GM23338 (cell line): ENCODE measurements around the gene ZNF579. TPM values are rescaled to one million over a fixed set of nuclear protein-coding genes. Genes with fewer than 3 reads are reported as not detected.

ENCODE experiments used
- ATAC-seq: fragments of 200-7000 bp; cut with Tn5 transposase; 3 replicates; pipeline ENCODE4 v1.9.1; 2020
- DNase-seq: peaks from one replicate; pipeline ENCODE4 v3.0.0-alpha.2; 2015; ENCODE audit warnings: low spot score
- H2AFZ ChIP-seq: fragments of 200-600 bp; sonication (generic); 2 replicates; pipeline ENCODE4 v1.8.0; 2016; ENCODE audit warnings: antibody characterized with exemption, mild to moderate bottlenecking, moderate library complexity
- H3F3A ChIP-seq: fragments of 200-600 bp; sonication (generic); replicated peaks from 2 replicates; pipeline ENCODE4 v1.8.0; 2017; ENCODE audit warnings: antibody characterized with exemption, mixed run types, low read depth
- H3K27ac ChIP-seq: fragments of 200-600 bp; sonication (generic); 2 replicates; pipeline ENCODE4 v1.6.1; 2016; ENCODE audit warnings: low read depth
- H3K27me3 ChIP-seq: fragments of 200-600 bp; sonication (generic); 2 replicates; pipeline ENCODE4 v1.8.0; 2016; ENCODE audit warnings: mild to moderate bottlenecking, mixed run types, moderate library complexity; ENCODE audit not compliant: insufficient read depth
- H3K36me3 ChIP-seq: fragments of 200-600 bp; sonication (generic); 2 replicates; pipeline ENCODE4 v1.8.0; 2016; ENCODE audit warnings: mild to moderate bottlenecking; ENCODE audit not compliant: insufficient read depth
- H3K4me1 ChIP-seq: fragments of 200-600 bp; sonication (generic); 2 replicates; pipeline ENCODE4 v1.8.0; 2016; ENCODE audit warnings: mild to moderate bottlenecking, moderate library complexity; ENCODE audit not compliant: insufficient read depth
- H3K4me2 ChIP-seq: fragments of 200-600 bp; sonication (generic); 2 replicates; pipeline ENCODE4 v1.7.1; 2017; ENCODE audit warnings: mixed run types
- H3K4me3 ChIP-seq: fragments of 200-600 bp; sonication (generic); 2 replicates; pipeline ENCODE4 v1.6.1; 2016; ENCODE audit warnings: mixed run types
- H3K79me2 ChIP-seq: fragments of 200-600 bp; sonication (generic); replicated peaks from 2 replicates; pipeline ENCODE4 v1.8.0; 2017; ENCODE audit warnings: mild to moderate bottlenecking; ENCODE audit not compliant: insufficient read depth
- H3K9me2 ChIP-seq: fragments of 200-600 bp; sonication (generic); 2 replicates; pipeline ENCODE4 v1.8.0; 2017; ENCODE audit not compliant: insufficient read depth
- H4K20me1 ChIP-seq: fragments of 200-600 bp; sonication (generic); replicated peaks from 2 replicates; pipeline ENCODE4 v1.8.0; 2017; ENCODE audit warnings: mild to moderate bottlenecking; ENCODE audit not compliant: insufficient read depth
- H3K27ac Mint-ChIP-seq: 2 replicates; pipeline ENCODE4 v1.8.0; 2020; ENCODE audit warnings: inconsistent platforms, mild to moderate bottlenecking, moderate library complexity, mixed read lengths
- H3K27me3 Mint-ChIP-seq: 3 replicates; pipeline ENCODE4 v1.8.0; 2022; ENCODE audit warnings: low read depth, mild to moderate bottlenecking, moderate library complexity, mixed read lengths, inconsistent platforms; ENCODE audit not compliant: insufficient read depth, poor library complexity
- H3K36me3 Mint-ChIP-seq: 3 replicates; pipeline ENCODE4 v1.8.0; 2021; ENCODE audit warnings: low read depth, mild to moderate bottlenecking, inconsistent platforms, moderate library complexity, mixed read lengths
- H3K4me1 Mint-ChIP-seq: 3 replicates; pipeline ENCODE4 v1.8.0; 2020; ENCODE audit warnings: mild to moderate bottlenecking, inconsistent platforms, mixed read lengths
- H3K4me3 Mint-ChIP-seq: 3 replicates; pipeline ENCODE4 v1.8.0; 2021; ENCODE audit warnings: moderate library complexity, mild to moderate bottlenecking, inconsistent platforms, mixed read lengths
- H3K9me3 Mint-ChIP-seq: 3 replicates; pipeline ENCODE4 v1.8.0; 2020; ENCODE audit warnings: moderate library complexity, mild to moderate bottlenecking, inconsistent platforms, mixed read lengths
- CREB1 ChIP-seq: fragments of 250-450 bp; sonication (Bioruptor Pico); IDR thresholded peaks from 2 replicates; pipeline ENCODE4 v1.5.0; 2020; ENCODE audit warnings: low read depth, mild to moderate bottlenecking, moderate library complexity
- EZH2 ChIP-seq: fragments of 200-600 bp; sonication (generic); IDR thresholded peaks from one replicate; pipeline ENCODE4 v1.8.0; 2017; ENCODE audit warnings: antibody characterized with exemption, mild to moderate bottlenecking, low read depth; ENCODE audit not compliant: unreplicated experiment
- EZH2phosphoT487 ChIP-seq: fragments of 200-600 bp; sonication (generic); IDR thresholded peaks from one replicate; pipeline ENCODE4 v1.8.1; 2018; ENCODE audit warnings: antibody characterized with exemption; ENCODE audit not compliant: unreplicated experiment
- JUNB ChIP-seq: IDR thresholded peaks from one replicate; pipeline ENCODE4 v1.6.1; 2016; ENCODE audit warnings: antibody characterized with exemption; ENCODE audit not compliant: unreplicated experiment
- NANOG ChIP-seq: IDR thresholded peaks from 2 replicates; pipeline ENCODE4 v1.6.1; 2016; ENCODE audit warnings: antibody characterized with exemption, borderline replicate concordance
- POLR2AphosphoS5 ChIP-seq: IDR thresholded peaks from 2 replicates; pipeline ENCODE4 v1.6.1; 2016; ENCODE audit warnings: antibody characterized with exemption, low read depth
- STAT1 ChIP-seq: IDR thresholded peaks from one replicate; pipeline ENCODE4 v1.6.1; 2016; ENCODE audit warnings: antibody characterized with exemption; ENCODE audit not compliant: unreplicated experiment
- ZNF114 ChIP-seq: fragments of 250-450 bp; sonication (Bioruptor Pico); IDR thresholded peaks from 2 replicates; pipeline ENCODE4 v1.5.0; 2020; ENCODE audit warnings: mild to moderate bottlenecking, moderate library complexity
- ZNF331 ChIP-seq: fragments of 250-450 bp; sonication (Bioruptor Pico); IDR thresholded peaks from 2 replicates; pipeline ENCODE4 v1.5.0; 2020; ENCODE audit warnings: low read depth, mild to moderate bottlenecking, moderate library complexity
- polyA plus RNA-seq: library from polyadenylated mRNA; unstranded; fragments of >200 nt; fragmentation: Nextera tagmentation; extraction: Ambion mirVana; gene quantifications from 2 replicates; pipeline ENCODE4 v1.2.1, GENCODE V29; 2016
- total RNA-seq: library from RNA; depleted of rRNA; stranded (reverse); fragments of >200 nt; shearing (Covaris generic); gene quantifications from 2 replicates; pipeline ENCODE4 v1.2.3, GENCODE V29; 2014
- TF ChIP-seq, protein P1 (sequence below), 2 experiments: fragments of 200-600 bp in 1 of 2; sonication (generic) in 1 of 2; conservative IDR thresholded peaks; 2 replicates each; pipeline versions ENCODE4 v1.5.1 to v1.6.1; 2016 to 2017; ENCODE audit warnings: antibody characterized with exemption in 2 of 2, low read depth in 2 of 2, mild to moderate bottlenecking in 2 of 2, moderate library complexity in 1 of 2
- TF ChIP-seq, protein P2 (sequence below): IDR thresholded peaks from 2 replicates; pipeline ENCODE4 v1.6.1; 2016; ENCODE audit warnings: antibody characterized with exemption
- TF ChIP-seq, protein P3 (sequence below): fragments of 250-450 bp; sonication (Bioruptor Pico); IDR thresholded peaks from 2 replicates; pipeline ENCODE4 v1.5.0; 2020; ENCODE audit warnings: mild to moderate bottlenecking, moderate library complexity

ZNF579 gene
- total and polyA plus RNA-seq, 2 experiments from 2014 or later, result 7.3 to 12.2 TPM

DNA sequence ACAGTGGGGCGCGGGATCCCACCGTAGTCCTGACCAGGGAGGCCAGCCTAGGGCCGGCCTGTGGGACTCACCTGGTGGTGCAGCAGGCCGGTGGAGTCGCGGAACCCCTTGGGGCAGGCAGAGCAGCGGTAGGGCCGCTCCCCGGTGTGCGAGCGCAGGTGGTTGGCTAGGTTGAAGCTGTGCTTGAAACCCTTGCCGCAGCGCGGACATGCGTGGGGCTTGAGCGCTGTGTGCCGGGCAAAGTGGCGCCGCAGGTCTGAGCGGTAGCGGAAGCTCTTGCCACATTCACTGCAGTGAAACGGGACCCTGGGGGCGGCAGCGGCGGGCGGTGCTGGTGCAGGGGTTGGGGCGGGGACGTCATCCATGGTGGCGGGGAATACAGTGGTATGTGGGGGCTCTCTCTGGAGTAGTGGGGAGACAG, 16.9 kb upstream of the ZNF579 start (continued):
- TF ChIP-seq, protein P1, sequence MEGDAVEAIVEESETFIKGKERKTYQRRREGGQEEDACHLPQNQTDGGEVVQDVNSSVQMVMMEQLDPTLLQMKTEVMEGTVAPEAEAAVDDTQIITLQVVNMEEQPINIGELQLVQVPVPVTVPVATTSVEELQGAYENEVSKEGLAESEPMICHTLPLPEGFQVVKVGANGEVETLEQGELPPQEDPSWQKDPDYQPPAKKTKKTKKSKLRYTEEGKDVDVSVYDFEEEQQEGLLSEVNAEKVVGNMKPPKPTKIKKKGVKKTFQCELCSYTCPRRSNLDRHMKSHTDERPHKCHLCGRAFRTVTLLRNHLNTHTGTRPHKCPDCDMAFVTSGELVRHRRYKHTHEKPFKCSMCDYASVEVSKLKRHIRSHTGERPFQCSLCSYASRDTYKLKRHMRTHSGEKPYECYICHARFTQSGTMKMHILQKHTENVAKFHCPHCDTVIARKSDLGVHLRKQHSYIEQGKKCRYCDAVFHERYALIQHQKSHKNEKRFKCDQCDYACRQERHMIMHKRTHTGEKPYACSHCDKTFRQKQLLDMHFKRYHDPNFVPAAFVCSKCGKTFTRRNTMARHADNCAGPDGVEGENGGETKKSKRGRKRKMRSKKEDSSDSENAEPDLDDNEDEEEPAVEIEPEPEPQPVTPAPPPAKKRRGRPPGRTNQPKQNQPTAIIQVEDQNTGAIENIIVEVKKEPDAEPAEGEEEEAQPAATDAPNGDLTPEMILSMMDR (conservative IDR thresholded peaks at IDR 0.05; ENCODE audit: low read depth in 2 of 2), result no peak
- TF ChIP-seq EZH2 (no peak), STAT1 (no peak)

DNA sequence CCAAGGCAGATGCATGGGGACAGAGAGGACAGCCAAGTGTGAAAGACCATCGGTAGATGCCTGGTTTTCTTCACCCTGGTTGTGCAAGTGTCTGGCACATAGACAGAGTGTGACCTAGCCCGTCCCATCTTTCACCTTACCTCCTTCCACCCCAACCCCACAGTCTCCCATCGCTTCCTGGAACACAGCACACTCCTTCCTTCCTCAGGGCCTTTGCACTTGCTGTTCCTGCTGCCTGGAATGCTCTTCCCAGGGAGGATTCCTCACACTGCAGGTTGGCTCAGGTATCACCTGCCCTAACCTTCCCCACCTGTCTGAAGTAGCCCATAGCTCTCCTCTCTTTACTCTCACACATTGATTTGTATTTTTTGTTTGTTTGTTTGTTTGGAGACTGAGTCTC, 15.7 kb upstream of the ZNF579 start:
- Mint-ChIP-seq H3K27me3 (peaks cover 17% of the 10 kb centered on the region), H3K27ac (no peak overlapping the region), H3K36me3 (peaks cover 40% of the 10 kb centered on the region), H3K9me3 (peaks cover 3% of the 10 kb centered on the region; the same call in 2 of the 3 replicates), H3K4me3 (no peak overlapping the region; the same call in 2 of the 3 replicates), H3K4me1 (peaks cover 26% of the 10 kb centered on the region)
- Histone ChIP-seq H3K9me2 (no peaks in the 10 kb centered on the region), H3K79me2 (no peaks in the 10 kb centered on the region; the same call in 1 of the 2 replicates), H3K27me3 (peaks cover 14% of the 10 kb centered on the region), H2AFZ (no peak overlapping the region), H4K20me1 (no peaks in the 10 kb centered on the region), H3F3A (peaks cover 26% of the 10 kb centered on the region), H3K36me3 (0 out of 2 replicates have a peak, but pooled peaks cover 3% of the 10 kb centered on the region), H3K27ac (no peak overlapping the region), H3K4me1 (peaks cover 8% of the 10 kb centered on the region), H3K4me2 (no peak overlapping the region), H3K4me3 (no peak overlapping the region)
- ATAC-seq (no peak), DNase-seq (no peak)
- TF ChIP-seq ZNF114 (CRISPR knock-in tag) (no peak), CREB1 (CRISPR knock-in tag) (no peak), POLR2AphosphoS5 (no peak), NANOG (no peak), EZH2 (no peak), STAT1 (no peak), ZNF331 (no peak), JUNB (no peak), EZH2phosphoT487 (no peak)
- TF ChIP-seq, protein P2, sequence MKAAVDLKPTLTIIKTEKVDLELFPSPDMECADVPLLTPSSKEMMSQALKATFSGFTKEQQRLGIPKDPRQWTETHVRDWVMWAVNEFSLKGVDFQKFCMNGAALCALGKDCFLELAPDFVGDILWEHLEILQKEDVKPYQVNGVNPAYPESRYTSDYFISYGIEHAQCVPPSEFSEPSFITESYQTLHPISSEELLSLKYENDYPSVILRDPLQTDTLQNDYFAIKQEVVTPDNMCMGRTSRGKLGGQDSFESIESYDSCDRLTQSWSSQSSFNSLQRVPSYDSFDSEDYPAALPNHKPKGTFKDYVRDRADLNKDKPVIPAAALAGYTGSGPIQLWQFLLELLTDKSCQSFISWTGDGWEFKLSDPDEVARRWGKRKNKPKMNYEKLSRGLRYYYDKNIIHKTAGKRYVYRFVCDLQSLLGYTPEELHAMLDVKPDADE, result no peak
- TF ChIP-seq, protein P1 (conservative IDR thresholded peaks at IDR 0.05; ENCODE audit: low read depth in 2 of 2), result no peak
- TF ChIP-seq, protein P3, sequence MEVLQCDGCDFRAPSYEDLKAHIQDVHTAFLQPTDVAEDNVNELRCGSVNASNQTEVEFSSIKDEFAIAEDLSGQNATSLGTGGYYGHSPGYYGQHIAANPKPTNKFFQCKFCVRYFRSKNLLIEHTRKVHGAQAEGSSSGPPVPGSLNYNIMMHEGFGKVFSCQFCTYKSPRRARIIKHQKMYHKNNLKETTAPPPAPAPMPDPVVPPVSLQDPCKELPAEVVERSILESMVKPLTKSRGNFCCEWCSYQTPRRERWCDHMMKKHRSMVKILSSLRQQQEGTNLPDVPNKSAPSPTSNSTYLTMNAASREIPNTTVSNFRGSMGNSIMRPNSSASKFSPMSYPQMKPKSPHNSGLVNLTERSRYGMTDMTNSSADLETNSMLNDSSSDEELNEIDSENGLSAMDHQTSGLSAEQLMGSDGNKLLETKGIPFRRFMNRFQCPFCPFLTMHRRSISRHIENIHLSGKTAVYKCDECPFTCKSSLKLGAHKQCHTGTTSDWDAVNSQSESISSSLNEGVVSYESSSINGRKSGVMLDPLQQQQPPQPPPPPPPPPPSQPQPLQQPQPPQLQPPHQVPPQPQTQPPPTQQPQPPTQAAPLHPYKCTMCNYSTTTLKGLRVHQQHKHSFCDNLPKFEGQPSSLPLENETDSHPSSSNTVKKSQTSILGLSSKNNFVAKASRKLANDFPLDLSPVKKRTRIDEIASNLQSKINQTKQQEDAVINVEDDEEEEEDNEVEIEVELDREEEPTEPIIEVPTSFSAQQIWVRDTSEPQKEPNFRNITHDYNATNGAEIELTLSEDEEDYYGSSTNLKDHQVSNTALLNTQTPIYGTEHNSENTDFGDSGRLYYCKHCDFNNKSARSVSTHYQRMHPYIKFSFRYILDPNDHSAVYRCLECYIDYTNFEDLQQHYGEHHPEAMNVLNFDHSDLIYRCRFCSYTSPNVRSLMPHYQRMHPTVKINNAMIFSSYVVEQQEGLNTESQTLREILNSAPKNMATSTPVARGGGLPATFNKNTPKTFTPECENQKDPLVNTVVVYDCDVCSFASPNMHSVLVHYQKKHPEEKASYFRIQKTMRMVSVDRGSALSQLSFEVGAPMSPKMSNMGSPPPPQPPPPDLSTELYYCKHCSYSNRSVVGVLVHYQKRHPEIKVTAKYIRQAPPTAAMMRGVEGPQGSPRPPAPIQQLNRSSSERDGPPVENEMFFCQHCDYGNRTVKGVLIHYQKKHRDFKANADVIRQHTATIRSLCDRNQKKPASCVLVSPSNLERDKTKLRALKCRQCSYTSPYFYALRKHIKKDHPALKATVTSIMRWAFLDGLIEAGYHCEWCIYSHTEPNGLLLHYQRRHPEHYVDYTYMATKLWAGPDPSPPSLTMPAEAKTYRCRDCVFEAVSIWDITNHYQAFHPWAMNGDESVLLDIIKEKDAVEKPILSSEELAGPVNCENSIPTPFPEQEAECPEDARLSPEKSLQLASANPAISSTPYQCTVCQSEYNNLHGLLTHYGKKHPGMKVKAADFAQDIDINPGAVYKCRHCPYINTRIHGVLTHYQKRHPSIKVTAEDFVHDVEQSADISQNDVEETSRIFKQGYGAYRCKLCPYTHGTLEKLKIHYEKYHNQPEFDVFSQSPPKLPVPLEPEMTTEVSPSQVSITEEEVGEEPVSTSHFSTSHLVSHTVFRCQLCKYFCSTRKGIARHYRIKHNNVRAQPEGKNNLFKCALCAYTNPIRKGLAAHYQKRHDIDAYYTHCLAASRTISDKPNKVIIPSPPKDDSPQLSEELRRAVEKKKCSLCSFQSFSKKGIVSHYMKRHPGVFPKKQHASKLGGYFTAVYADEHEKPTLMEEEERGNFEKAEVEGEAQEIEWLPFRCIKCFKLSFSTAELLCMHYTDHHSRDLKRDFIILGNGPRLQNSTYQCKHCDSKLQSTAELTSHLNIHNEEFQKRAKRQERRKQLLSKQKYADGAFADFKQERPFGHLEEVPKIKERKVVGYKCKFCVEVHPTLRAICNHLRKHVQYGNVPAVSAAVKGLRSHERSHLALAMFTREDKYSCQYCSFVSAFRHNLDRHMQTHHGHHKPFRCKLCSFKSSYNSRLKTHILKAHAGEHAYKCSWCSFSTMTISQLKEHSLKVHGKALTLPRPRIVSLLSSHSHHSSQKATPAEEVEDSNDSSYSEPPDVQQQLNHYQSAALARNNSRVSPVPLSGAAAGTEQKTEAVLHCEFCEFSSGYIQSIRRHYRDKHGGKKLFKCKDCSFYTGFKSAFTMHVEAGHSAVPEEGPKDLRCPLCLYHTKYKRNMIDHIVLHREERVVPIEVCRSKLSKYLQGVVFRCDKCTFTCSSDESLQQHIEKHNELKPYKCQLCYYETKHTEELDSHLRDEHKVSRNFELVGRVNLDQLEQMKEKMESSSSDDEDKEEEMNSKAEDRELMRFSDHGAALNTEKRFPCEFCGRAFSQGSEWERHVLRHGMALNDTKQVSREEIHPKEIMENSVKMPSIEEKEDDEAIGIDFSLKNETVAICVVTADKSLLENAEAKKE, result no peak
